Uterus (tissue), 2 donors: ENCODE data around the gene RGS11.

Source experiments
- POLR2A ChIP-seq, 2 donors: fragments of 450-650 bp; IDR thresholded peaks; one replicate each; pipeline ENCODE4 v1.6.1; 2016; ENCODE audit warnings: antibody characterized with exemption in 2 of 2, mild to moderate bottlenecking in 1 of 2, moderate library complexity in 1 of 2
- TF ChIP-seq, protein P1 (sequence below), 4 experiments: fragments of 200-600 bp in 2 of 4; fragments of 450-650 bp in 2 of 4; sonication (generic) in 2 of 4; IDR thresholded peaks; one replicate each; pipeline ENCODE4 v1.5.1; 2016 to 2019; ENCODE audit warnings: antibody characterized with exemption in 4 of 4, mild to moderate bottlenecking in 2 of 4, moderate library complexity in 1 of 4

DNA sequence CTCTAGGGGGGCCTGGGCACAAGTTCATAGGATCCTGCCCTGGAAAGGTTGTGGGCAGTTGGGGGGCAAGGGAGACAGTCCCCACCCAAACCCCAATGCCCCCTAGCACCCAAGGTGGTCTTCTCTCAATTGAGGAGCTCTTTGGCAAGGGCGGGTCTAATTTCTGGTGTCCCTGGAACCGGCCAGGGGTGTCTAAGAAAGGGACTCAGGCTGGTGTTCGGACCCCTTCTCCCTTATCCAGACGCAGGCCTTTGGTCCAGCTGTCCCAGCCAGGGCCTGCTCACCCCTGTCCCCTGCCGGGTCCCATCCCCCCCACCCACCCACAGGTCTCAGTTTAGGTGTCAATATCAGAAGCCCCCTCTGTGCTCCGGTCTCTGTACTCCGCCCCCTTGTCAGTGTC is 3.8 kb upstream of the RGS11 start:
- no peak for TF ChIP-seq POLR2A (IDR thresholded peaks at IDR 0.05)
- TF ChIP-seq, protein P1, sequence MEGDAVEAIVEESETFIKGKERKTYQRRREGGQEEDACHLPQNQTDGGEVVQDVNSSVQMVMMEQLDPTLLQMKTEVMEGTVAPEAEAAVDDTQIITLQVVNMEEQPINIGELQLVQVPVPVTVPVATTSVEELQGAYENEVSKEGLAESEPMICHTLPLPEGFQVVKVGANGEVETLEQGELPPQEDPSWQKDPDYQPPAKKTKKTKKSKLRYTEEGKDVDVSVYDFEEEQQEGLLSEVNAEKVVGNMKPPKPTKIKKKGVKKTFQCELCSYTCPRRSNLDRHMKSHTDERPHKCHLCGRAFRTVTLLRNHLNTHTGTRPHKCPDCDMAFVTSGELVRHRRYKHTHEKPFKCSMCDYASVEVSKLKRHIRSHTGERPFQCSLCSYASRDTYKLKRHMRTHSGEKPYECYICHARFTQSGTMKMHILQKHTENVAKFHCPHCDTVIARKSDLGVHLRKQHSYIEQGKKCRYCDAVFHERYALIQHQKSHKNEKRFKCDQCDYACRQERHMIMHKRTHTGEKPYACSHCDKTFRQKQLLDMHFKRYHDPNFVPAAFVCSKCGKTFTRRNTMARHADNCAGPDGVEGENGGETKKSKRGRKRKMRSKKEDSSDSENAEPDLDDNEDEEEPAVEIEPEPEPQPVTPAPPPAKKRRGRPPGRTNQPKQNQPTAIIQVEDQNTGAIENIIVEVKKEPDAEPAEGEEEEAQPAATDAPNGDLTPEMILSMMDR (IDR thresholded peaks at IDR 0.05), result no peak
